8988T (cell line): Measurements from ENCODE around the gene FCRL6.

Source experiments
- DNase-seq: peaks from one replicate; pipeline ENCODE4 v3.0.0; 2011

The FCRL6 gene, protein sequence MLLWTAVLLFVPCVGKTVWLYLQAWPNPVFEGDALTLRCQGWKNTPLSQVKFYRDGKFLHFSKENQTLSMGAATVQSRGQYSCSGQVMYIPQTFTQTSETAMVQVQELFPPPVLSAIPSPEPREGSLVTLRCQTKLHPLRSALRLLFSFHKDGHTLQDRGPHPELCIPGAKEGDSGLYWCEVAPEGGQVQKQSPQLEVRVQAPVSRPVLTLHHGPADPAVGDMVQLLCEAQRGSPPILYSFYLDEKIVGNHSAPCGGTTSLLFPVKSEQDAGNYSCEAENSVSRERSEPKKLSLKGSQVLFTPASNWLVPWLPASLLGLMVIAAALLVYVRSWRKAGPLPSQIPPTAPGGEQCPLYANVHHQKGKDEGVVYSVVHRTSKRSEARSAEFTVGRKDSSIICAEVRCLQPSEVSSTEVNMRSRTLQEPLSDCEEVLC

DNA sequence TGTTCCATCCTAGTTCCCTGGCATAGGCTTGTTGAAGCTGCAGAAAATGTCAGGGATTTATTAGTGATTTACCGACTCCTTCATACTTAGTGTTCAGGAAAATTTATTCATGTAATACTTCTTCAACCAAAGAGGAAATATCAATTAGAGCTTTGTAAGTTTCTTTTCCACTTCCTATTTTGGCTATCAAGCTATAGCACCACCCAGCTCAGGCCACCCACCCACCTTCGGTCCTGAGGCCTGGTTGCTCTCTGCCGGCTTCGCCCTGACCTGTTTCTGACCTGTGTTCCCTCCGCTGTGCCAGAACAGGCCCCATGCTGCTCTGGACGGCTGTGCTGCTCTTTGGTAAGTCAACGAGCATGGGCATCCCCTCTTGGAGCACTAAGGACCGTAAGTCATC, at the start of gene FCRL6:
Gene FCRL6 (plus strand): TSS at position 250 of the 400 bp plus-strand sequence. CDS start 65 bp downstream, at position 315.
- no peak for DNase-seq

DNA sequence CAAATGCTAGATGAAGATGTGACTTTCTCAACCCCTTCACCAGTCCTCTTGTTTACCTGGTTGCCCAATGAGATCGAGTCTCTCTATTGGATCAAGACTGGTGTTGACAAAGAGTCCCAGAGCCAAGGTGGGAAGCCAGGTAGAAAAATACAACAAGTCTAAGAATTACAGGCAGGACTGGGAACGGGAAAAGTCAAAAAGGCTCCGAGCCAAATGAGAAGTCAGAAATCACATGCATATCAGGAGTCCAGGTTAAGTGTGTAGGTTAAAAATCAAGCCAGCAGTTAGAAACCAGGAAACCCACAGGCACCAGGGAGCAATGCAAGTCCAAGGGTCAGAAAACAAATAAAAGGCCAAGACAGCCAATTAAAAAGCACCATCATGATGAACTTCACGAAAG, 48.8 kb upstream of the FCRL6 start:
- no peak for DNase-seq

DNA sequence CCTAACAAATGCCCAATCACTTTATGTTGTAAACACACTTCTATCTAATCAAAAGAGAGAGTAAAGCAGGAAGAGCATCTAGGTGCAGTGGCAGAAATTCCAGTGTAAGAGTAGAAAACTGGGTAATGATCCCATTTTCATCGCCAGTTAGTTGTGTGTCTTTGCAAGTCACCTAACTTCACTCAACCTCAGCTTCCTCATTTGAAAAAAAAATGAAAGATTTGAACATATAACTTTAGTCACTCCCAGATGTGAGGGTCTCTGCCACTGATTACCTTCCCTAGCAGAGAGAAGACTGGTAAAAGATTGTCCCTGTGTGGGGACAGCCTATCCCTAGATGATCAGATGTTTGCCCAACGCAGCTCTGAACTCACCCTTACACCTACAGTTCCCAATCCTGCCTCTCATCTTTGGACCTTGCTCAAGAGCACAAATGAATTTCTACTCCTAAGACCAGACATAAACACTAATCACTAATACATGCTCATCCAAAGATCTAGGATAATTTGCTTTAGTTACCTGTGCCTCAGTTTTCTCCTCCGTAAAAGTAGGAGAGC, 46.6 kb upstream of the FCRL6 start:
- no peak for DNase-seq

DNA sequence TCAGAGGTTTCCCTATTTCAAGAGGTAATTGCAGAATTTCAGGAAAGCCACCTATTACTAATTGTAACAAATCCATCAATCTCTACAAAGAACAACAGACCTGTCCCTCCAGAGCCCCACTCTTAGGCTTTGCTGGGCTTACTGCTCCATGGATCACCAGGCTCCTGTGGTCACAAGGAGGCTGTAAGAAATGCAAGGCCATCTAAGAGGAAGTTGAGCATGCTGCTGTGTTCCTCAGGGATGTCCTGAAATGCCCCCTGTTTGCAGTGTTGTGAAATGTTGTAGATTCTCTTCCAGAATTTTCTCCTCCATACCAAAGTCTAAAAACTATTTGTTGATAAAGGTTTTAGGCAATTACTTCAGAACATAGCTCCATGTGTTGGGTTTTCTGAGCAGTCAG, 45.8 kb upstream of the FCRL6 start:
- DNase-seq, result no peak

DNA sequence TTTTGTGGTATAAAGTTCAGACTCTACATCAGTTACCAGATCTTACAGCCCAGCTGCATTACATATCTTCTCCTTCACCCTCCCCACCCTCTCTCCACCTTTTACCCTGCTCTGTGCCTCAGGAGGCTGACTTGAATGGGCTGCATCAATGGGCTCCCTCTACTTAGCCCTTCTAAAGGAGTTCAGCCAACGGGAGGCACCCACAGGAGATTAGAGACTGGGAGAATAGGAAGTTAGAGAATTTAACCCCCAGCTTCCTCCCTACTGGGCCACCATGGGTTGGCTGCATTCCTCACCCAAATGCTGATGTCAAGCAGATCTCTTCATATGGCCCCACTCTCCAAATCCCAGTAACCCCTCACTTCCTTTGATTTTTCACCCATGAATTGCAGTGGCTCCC, 38.5 kb upstream of the FCRL6 start:
- no peak for DNase-seq

DNA sequence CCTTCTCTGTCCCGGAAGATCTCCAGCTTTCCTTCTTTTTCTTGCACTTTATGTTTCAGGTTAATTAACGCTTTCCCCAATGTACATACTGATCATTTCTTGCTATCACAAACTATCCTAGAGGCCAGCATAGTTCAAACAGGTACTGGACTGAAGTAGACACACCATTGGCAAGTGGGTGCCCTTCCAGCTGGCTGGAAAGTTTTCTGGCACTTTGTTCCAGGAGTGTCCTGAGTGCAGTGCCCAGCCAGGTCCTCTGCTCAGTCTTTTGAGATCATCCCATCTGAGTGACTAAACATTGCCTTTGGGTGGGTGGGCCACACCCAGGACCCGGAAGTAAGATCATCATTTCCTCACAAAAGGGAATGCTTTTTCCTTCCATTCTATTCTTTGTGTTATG, 36.4 kb upstream of the FCRL6 start:
- no peak for DNase-seq

DNA sequence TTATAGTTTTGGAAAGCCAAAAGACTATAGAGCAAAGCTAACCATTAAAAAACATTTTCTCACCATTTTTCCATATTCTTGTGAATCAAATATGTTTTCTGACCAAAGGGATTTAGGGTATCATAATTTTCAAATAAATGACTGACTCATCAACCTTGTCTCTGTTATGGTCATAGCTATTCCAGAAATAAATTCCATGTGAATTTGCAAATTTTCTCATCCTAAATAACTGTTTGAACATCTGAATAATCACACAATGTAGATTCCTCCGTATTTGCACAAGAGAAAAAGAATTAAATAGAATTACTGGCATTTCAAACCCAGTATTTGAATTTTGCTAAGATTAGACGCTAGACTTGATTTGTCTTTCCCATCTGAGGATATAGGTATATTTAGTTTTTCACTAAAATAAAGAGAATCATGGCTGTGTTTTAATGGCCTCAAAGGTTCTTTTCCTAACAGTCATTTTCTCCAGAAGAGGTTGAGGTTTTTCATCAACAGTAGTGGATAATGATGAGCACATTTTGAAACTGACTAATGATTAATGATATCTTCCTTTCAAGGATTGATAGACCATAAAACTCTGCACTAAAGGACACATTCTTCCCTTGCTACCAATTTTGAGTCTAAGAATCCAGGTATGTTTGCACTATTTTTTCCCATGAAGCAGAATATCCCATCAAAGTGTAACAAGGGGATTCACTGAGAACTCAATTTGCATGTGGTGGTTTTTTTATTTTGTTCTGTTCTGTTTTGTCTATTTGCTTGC, 30.8 kb upstream of the FCRL6 start:
- no peak for DNase-seq

DNA sequence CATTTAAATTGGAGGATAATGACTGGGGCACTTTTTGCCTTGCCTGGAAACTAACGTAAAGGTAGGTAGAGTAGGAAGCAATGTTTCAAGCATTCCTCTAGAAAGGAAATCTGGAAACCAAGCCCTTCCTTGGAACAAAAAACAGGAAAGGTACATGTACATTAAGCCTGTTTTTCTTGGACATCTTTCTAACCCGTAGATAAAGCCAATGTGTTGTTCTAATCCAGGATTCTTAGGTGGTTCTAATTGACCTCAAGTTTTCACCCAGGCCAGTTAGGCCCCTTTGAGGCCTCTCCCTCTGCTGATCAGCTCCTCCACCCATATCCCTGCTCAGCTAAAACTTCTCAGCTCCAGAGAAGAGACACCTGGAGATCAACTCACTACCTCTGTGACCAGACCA, 27.7 kb upstream of the FCRL6 start:
- DNase-seq, result no peak

DNA sequence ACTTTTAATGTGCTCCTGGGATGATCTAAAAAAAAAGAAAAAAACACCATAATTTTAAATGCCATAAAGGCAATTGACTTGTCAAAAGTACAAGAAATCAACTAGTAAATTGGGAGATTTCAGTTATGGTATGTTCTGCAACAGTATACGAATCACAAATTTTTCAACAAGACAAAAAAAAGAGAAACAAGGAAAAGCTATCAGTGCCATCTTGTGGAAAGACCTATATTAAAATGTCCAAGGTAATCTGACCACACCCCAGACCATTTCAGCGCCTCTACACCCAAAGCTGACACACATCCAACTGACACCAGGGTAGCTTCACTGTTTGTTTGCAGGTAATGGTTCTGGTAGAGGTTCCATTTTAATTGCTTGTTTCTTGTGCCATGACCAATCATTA, 26.4 kb upstream of the FCRL6 start:
- DNase-seq, result no peak

DNA sequence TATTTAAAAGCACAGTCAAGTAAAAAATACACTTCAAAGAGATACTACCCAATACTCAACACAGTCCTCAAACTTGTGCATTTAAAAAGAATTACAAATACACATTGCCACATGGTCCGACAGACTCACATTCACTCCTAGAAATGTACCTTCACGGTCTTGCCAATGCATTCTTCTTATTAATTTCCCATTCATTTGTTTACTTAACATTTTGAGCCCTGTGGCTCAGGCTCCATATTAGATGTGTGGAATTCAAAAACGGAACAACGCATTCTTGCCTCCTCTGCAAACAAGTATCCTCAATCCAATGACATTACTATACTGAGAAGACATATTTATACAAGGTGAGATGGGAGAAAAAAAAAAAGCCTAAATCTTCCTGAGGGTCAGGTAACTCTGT, 23.9 kb upstream of the FCRL6 start:
- DNase-seq, result no peak

DNA sequence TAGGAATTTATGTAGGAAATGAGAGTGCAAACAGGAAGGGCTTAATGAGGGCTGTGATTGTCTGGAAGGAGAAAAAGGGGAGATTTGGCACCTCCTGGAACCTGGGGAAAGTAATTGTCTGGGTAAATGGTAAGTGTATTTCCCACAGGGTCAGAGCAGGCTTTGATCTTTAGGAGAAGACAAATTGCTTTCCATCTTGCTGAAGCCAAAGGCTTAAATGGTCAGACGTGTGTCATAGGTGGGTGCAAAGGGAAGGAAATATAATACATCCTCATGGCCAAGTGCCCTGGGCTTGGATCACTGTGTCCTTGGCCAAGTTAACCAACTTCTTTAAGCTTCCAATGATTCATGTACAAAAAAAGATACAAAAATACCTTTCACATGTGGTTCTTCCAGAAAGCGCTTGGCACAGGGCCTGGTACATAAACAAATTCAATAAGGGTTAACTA, 22.7 kb upstream of the FCRL6 start:
- no peak for DNase-seq

DNA sequence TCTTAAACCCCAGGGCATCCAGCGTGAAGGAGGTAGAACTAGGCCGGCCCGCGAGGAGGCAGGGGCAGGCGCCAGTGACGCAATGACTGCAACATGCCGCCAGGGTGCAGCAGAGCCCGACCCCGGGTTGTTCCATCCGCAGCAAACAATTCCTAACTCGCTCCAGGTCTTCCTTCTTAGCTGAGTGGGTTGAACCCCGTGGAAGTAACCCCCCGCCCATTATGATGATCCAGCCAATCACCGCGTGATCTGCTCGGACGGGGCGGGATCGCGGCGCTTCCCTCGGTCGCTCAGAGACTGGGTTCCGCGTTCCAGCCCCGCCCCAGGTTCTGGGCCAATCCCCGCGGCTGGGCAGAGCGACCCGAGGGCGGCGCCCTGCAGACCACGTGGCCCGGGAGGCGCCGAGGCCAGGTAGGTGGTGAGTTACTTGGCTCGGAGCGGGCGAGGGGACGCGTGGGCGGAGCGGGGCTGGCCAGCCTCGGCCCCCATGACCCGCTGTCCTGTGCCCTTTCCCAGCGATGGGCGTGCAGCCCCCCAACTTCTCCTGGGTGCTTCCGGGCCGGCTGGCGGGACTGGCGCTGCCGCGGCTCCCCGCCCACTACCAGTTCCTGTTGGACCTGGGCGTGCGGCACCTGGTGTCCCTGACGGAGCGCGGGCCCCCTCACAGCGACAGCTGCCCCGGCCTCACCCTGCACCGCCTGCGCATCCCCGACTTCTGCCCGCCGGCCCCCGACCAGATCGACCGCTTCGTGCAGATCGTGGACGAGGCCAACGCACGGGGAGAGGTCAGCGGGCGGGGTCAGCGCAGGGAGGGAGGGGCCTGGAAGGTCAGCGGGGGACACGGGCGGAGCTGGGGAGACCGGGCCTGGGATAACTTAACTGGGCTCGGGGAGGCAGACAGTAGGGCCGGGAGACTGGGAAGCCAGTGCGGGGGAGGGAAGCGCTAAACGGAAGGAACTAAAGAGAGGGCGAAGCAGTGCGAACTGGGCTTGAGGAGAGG, 21.3 kb upstream of the FCRL6 start, which contains the start of gene DUSP23:
Gene DUSP23 (plus strand): TSS at position 380 of the 1,000 bp plus-strand sequence. CDS start 139 bp downstream, at position 519.
- peak; percentile 88 for DNase-seq

DNA sequence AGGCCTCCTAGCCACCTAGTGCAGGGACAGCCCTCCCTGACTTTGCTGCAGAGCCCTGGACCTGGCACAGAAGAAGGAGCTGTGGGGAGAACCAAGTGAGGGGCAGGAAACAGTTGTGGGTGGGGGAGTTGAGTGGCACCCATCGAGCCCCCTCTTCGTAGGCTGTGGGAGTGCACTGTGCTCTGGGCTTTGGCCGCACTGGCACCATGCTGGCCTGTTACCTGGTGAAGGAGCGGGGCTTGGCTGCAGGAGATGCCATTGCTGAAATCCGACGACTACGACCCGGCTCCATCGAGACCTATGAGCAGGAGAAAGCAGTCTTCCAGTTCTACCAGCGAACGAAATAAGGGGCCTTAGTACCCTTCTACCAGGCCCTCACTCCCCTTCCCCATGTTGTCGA, 20.2 kb upstream of the FCRL6 start:
- no peak for DNase-seq

DNA sequence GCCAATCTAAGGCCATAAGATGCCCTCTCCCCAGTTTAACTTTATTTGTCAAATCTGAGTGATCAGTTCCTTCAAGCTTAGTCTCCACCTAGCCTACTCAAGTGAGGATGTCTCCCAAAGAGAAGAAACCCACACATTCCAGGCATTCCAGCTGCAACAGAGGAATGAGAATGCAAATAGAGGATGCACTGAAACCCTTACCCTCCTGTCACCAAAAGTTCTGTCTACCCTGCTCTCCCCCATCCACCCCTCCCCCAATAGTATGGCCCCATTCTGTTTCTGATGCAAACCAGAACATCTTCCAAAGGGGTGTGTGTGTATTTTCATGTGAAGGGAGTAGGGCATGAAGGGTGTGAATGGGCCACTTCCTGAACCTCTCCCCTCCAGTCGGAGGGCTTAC, 18.4 kb upstream of the FCRL6 start:
- DNase-seq, result no peak

DNA sequence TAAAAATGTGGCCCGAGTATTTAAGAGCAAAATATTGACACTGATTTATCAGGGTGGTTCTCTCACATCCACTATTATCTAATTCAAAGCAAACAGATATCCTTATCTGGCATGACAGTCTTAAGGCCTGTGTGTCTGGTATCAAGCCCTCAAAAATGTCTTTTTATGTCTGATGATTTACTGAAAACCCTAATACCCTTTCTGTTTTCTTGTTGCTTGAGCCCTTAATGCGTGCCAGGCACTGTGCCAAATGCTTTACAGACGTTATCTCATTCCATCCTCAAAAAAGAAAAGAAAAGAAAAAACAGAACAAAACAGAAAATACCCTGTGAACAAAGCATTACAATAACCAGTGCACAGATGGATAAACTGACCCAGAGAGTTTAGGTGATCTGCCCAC, 15.7 kb upstream of the FCRL6 start:
- DNase-seq, result no peak

DNA sequence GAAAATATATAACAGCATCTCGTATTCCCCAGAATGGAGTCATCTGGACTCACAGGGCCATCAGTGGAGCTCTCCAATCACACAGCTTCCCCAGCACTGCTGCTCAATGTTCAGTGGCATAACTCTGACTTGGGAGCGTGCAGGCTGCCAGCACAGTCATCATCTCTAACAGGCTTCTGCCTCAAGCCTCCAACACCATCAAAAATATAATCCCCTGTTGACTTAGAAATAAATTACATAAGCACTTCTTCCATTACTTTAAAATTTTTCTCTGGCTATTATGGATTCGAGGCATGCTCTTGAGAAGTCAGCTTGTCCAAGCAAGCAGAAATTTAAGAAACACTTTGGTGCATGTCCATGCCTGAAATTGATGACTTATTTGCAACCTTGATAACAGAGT, 15.2 kb upstream of the FCRL6 start:
- DNase-seq, result no peak

DNA sequence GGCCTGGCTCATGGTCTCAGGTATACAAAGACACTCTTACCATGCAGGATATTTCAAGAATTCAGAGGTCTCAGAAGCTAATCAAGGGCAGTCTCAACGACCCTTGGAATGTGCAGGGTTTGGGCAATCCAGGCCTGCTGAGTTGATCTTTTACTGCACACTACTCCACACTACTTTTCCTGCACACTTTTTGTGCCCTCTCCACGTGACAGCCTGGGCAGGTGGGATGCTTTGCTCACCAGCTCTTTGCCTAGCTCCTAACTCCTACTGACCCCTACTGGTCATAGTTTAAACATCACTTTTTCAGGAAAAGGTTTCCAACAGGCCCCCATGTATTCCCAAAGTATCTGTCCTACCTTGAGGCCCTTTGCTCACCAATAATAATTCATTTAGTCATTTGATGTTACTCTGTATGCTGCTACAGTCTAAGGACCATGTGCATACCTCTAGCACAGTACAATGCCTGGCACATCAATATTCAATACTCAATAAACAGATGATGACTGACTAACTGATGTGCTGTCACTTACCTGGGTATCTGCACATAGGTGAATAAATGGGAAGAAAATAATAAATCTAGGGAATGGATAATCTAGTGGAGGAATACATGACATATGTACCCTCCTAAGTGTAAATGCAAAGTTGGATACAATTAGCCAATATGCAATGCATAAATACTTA, 11.8 kb upstream of the FCRL6 start:
- no peak for DNase-seq

DNA sequence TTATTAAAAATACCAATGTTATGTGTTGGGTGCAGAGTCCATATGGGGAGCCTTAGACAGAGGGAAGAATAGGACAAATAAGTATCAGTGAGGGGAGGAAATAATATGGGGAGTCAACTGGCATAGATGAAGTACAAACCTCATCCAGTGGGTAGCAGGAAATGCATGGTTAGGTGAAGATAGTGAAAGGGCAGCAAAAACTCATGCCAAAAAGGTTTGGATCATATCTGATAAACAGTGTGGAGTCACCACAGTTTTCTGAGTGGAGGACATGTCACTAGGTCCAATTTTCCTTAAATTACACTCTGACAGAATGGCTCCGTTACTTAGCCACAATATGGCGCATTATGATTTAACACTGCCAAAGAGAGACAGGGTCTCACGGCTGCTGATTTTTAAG, 11.1 kb upstream of the FCRL6 start:
- no peak for DNase-seq

DNA sequence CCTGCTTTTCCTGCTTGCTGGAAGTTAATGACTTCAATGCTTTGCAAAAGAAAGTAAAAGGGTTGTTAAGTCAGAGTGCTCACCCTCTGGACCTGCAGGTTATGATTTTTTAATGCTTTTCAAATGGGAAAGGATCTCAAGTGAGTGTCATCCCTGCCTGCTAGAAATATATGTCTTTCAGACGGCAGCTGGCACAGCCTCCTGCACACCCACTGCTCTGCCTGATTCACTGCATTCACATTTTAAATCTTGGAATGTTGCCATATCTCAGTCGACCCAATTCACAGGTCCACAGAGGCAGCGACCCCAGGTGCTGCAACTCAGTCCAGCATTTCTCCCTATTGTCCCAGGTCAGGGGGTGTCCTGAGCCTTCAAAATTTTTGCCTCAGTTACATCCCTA, 10.7 kb upstream of the FCRL6 start:
- DNase-seq, result no peak

DNA sequence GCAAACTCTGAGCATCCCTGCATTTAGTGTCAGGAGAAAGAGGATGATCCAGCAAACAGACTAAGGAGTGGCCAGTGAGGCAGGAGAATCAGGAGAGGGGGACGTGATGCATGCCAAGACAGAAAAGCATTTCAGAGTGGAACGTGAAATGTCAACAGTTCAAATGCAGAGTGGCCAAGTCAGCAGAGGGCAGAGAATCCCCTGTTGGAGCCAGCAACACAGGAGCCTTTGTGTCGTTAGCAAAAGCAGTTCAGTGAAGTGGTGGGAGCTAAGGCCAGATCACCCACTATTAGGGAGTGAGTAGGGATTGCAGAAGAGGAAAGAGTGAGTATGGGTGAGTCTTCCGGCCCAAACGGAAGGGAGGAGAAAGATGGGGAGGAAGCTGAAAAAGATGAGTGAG, 6.6 kb upstream of the FCRL6 start:
- no peak for DNase-seq

DNA sequence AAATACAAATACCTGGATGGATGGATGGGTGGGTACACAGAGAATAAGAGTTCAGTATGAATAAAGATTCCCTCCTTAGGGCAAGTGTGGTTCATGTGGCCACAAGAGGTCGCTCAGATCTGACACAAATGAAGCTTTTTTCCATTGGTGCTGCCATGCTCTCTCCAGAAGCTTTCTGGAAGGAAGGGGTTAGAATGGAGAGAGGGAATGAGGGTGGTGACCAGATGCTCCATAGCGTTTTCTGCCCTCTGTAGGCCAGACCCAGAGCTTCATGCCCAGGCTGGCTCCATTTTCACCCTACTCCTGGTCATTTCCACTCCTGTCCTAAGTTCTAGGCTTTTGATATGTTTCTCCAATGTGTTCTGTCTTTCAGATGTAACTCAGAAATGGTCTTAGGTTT, 3.3 kb upstream of the FCRL6 start:
- peak; percentile 54 for DNase-seq

DNA sequence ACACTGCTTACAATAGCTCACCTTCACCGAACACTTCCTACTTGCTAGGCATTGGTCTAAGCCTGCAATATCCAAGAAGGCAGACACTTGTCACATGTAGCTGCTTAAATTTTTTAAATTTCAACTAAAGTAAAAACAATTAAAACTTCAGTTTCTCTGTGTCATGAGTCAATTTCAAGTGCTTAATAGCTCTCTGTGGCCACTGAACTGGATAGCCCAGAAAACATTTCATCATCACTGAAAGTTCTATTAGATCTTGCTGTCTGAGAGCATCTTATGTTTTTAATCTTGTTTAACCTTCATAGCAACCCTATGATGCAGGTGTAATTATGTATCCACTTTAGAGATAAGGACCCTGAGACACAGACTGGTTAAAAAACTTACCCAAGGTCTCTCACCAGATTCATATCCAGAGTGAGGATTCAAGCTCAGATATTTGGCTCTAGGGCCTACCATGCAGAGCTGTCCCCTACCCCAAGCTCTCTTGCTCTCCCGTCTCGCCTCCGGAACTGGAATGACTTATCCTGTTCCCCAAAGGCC, 2.6 kb upstream of the FCRL6 start:
- no peak for DNase-seq
